A673 (cell line): ENCODE results near the gene SORBS2.

Experiments used
- CTCF ChIP-seq: fragments of 300-800, 200-600 bp; sonication (generic); conservative IDR thresholded peaks from 2 replicates; pipeline ENCODE4 v1.5.1; 2017; ENCODE audit warnings: low read depth, mild to moderate bottlenecking, antibody characterized with exemption, low read length, moderate library complexity, mixed read lengths
- EZH2 ChIP-seq: fragments of 200-600 bp; sonication (generic); IDR thresholded peaks from 2 replicates; pipeline ENCODE4 v1.6.1; 2017; ENCODE audit warnings: borderline replicate concordance, low read depth, mild to moderate bottlenecking, mixed read lengths, antibody characterized with exemption, low read length; ENCODE audit not compliant: poor library complexity, severe bottlenecking

DNA sequence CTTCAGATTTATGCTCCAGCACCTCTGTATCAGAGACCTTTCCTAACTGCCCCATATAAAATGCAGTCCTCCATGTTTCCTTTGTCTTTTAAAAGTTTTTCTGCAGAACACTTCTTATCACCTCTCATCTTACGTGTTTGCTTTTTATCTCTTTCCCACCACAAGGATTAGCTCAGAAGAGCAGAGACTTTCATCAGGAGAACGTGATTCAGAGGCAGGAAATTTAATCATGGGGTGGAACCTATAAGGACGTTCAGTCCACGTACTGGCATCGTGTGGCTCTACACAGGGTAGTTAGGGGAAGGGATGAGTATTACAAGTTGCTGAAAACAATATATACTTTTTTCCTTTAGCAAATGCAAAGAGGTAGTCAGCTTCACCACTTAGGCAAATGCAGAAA is 98.7 kb downstream of the SORBS2 start:
- TF ChIP-seq CTCF (no peak), EZH2 (no peak)
